ENCODE results near the gene MOB1B. TPM values are rescaled to one million over a fixed set of nuclear protein-coding genes. Genes with fewer than 3 reads are reported as not detected.

Gene MOB1B
- total and polyA plus RNA-seq, 2 of the 13 experiments (the other 11 are each of a cell fraction or from before 2014, with no cell fraction given): 3.9 to 4.0 TPM

- TF ChIP-seq PRDM10 (CRISPR knock-in tag; IDR thresholded peaks at IDR 0.05; ENCODE audit: low read depth) (no peak), POGK (CRISPR knock-in tag; conservative IDR thresholded peaks at IDR 0.05) (peak; percentile 14), RNF219 (CRISPR knock-in tag; IDR thresholded peaks at IDR 0.05) (no peak; the same call in 1 of the 2 replicates), MYC (CRISPR knock-in tag; IDR thresholded peaks at IDR 0.05; ENCODE audit: borderline replicate concordance) (peak; percentile 81), BATF2 (CRISPR knock-in tag; IDR thresholded peaks at IDR 0.05) (no peak), ZC3H4 (CRISPR knock-in tag; IDR thresholded peaks at IDR 0.05; ENCODE audit: borderline replicate concordance) (no peak), ZFYVE20 (CRISPR knock-in tag; IDR thresholded peaks at IDR 0.05; ENCODE audit: borderline replicate concordance, low read depth) (no peak), GRHL1 (CRISPR knock-in tag; conservative IDR thresholded peaks at IDR 0.05) (no peak), ETV5 (CRISPR knock-in tag; IDR thresholded peaks at IDR 0.05; ENCODE audit: borderline replicate concordance) (peak; percentile 89), SOX13 (IDR thresholded peaks at IDR 0.05) (no peak), SOX13 (CRISPR knock-in tag; conservative IDR thresholded peaks at IDR 0.05 in 1 of 2, IDR thresholded peaks at IDR 0.05 in 1 of 2) (peak in 1 of 2 experiments; percentile 39; a peak in 1 of 4 replicates), BCL3 (CRISPR knock-in tag; IDR thresholded peaks at IDR 0.05) (0 out of 2 replicates have a peak, but pooled peaks have one; percentile 52), NRL (CRISPR knock-in tag; IDR thresholded peaks at IDR 0.05; ENCODE audit: borderline replicate concordance) (peak; percentile 67; the same call in 1 of the 2 replicates), SUZ12 (IDR thresholded peaks at IDR 0.05; ENCODE audit: low read depth, low read length) (no peak), ZNF253 (CRISPR knock-in tag; IDR thresholded peaks at IDR 0.05; ENCODE audit: borderline replicate concordance) (no peak)
Measured at GRCh38 chr4:70993181-70994068, 91.3 kb downstream of the MOB1B start, which contains the start of gene DCK (continued).
